Fibroblast of pulmonary artery (primary cell): Measurements from ENCODE around the gene PLXNB2.

ENCODE experiments used
- DNase-seq: peaks from one replicate; pipeline ENCODE4 v3.0.0-alpha.2; 2010; ENCODE audit warnings: low read depth
- H3K4me3 ChIP-seq: replicated peaks from 2 replicates; pipeline ENCODE4 v1.5.1; 2011; ENCODE audit warnings: low read depth, mild to moderate bottlenecking, control low read depth, low read length, moderate library complexity
- CTCF ChIP-seq: IDR thresholded peaks from 2 replicates; pipeline ENCODE4 v1.5.1; 2011; ENCODE audit warnings: mild to moderate bottlenecking, control low read depth, low read length, inconsistent platforms; ENCODE audit errors: missing control alignments

The PLXNB2 gene

DNA sequence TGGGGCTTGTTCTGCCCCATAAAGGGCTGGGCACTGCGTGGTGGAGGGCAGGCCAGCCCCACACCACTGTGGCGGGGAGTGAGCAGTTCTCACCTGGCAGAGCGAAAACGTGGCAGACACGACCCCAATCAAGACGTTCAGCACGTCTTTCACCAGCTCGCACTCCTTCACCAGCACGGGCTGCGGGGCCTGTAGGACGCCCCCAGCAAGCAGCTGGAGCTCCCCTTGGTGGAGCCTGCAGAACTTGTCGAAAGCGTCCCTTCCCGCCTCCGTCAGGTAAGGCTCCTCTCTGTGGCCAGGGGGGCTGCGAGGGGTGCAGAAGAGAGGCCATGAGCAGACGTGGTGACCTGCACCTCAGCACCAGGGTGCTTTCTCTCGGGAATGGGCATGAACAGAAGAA lies 74.2 kb downstream of the PLXNB2 start:
- no peak overlapping the region for H3K4me3 ChIP-seq
- DNase-seq, result no peak
- TF ChIP-seq CTCF, result no peak

- DNase-seq, result no peak
- no peak for TF ChIP-seq CTCF
- H3K4me3 ChIP-seq, result no peak overlapping the region
Observed at GRCh38 chr22:50232481-50233151, 74.8 kb downstream of the PLXNB2 start.

DNA sequence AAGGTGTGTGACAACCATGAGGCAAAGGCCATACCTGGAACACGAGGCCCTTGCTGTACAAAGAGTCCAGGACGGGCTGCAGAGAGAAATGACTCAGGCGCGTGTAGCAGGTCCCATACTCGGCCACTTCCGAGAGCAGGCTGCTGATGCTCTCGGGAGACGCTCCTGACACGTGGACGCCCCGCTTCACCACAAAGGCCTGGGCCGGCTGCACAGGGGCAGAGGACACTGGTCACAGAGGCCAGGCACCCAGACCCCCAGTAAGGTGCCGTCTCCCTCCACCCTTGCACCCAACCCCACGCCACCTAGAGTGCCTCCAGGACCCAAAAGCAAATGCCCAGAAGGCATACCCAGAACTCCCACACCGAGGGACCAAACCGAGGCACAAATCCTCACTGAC lies 78.1 kb downstream of the PLXNB2 start:
- DNase-seq, result no peak
- TF ChIP-seq CTCF, result no peak
- H3K4me3 ChIP-seq, result no peak overlapping the region

- TF ChIP-seq CTCF, result no peak
- no peak overlapping the region for H3K4me3 ChIP-seq
- no peak for DNase-seq
Observed at GRCh38 chr22:50228366-50228765, 79.1 kb downstream of the PLXNB2 start.

DNA sequence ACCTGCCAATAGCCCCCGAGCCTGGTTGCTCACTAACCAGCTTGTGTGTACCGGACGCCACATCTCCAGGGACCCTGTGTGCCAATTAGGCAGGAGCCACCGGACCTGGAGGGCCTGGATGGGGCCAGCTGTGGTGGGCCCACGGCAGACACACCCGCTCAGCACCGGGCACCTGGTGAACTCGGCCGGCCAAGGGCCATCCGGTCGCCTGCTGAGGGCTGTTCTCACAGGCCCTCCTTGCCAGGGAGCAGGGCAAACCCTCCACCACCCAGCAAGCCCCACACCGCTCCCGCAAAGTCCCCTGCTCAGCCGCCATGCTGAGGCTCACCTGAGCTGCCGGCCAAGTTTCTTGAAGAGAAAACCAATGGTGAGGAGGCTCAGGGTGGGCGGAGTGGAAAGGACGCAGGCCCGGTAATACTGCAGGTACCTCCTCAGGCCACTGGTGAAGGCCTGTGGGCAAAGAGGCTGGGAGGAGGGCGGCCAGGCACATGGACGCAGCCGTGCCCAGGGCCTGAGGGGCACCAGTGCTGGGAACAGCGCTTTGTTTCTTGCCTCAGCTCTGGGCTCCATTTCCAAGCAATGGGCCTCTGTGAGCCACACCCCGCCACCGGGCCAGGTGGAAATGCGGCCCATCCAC lies 79.7 kb downstream of the PLXNB2 start:
- DNase-seq, result no peak
- no peak overlapping the region for H3K4me3 ChIP-seq
- TF ChIP-seq CTCF, result no peak

DNA sequence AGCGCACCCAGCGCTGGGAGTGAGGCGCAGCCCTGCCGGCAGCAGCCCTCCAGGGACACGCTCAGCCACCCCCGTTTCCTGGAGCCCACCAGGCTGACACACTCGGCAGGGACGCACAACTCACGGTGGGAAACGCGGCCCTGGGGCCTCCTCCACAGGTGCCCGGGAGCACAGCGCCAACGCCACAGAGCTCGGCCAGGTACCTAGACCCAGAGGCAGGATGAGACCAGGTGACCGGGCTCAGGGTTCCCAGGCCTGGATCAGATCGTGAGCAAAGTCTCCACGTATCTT lies 80.6 kb downstream of the PLXNB2 start:
- DNase-seq, result no peak
- H3K4me3 ChIP-seq, result no peak overlapping the region
- TF ChIP-seq CTCF, result no peak
